GM12878 (cell line): ENCODE measurements around the gene LARP6. TPM values are rescaled to one million over a fixed set of nuclear protein-coding genes. Genes with fewer than 3 reads are reported as not detected.

Experiments
- ATAC-seq: fragments of 200-7000 bp; cut with Tn5 transposase; 3 replicates; pipeline ENCODE4 v1.9.1; 2020; ENCODE audit warnings: mild to moderate bottlenecking, moderate library complexity
- BruUV-seq: library from RNA; stranded (reverse); fragments of 400-500 nt; replicated peaks from 2 replicates; lab custom pipeline; 2021; lab: Mats Ljungman, UMichigan
- CTCF ChIA-PET: fragments of 300-600 bp; sonication (Branson Sonifier 250); formaldehyde crosslinking; extraction: SDS; loops from one replicate; lab custom pipeline; 2021; ENCODE audit warnings: inconsistent platforms; lab: Yijun Ruan, JAX
- POLR2A ChIA-PET: fragments of 350-600 bp; formaldehyde crosslinking; extraction: SDS; loops from one replicate; lab custom pipeline; 2021; ENCODE audit warnings: inconsistent platforms; lab: Charles Lee
- RAD21 ChIA-PET: fragments of 300-600 bp; sonication (Branson Sonifier 250); formaldehyde crosslinking; loops from one replicate; lab custom pipeline; 2023; ENCODE audit warnings: antibody characterized with exemption; ENCODE audit not compliant: unreplicated experiment; lab: Charles Lee
- SMC1A ChIA-PET: fragments of 300-600 bp; sonication (Branson Sonifier 250); formaldehyde crosslinking; loops from one replicate; lab custom pipeline; 2023; ENCODE audit not compliant: unreplicated experiment, uncharacterized antibody; lab: Charles Lee
- DNase-seq: peaks from one replicate; pipeline ENCODE4 v3.0.0-alpha.2; 2011; ENCODE audit warnings: low read depth, low spot score
- FAIRE-seq: peaks from 3 replicates; lab custom pipeline; 2011; peaks lifted over from hg19 to GRCh38; lab: Jason Lieb, UNC
- H2AFZ ChIP-seq: 2 replicates; pipeline ENCODE4 v1.6.0; 2011; ENCODE audit warnings: low read depth, low read length, control low read depth; ENCODE audit not compliant: control insufficient read depth
- H3K27ac ChIP-seq: 2 replicates; pipeline ENCODE4 v1.5.1; 2011; ENCODE audit warnings: control low read depth; ENCODE audit not compliant: control insufficient read depth, insufficient read depth
- H3K27me3 ChIP-seq, 2 experiments: replicated peaks in 1 of 2; 2 replicates each; pipeline versions ENCODE4 v1.6.0 to v1.6.1; 2011; ENCODE audit warnings: low read length in 1 of 2; ENCODE audit not compliant: control insufficient read depth in 2 of 2, insufficient read depth in 2 of 2
- H3K36me3 ChIP-seq, 2 experiments: 2 replicates each; pipeline ENCODE4 v1.5.1; 2011; ENCODE audit warnings: low read length in 1 of 2; ENCODE audit not compliant: control insufficient read depth in 2 of 2, insufficient read depth in 2 of 2
- H3K4me1 ChIP-seq: 2 replicates; pipeline ENCODE4 v1.6.1; 2011; ENCODE audit warnings: mild to moderate bottlenecking, low read length, moderate library complexity, mixed read lengths; ENCODE audit not compliant: control insufficient read depth, insufficient read depth
- H3K4me2 ChIP-seq: 2 replicates; pipeline ENCODE4 v1.6.0; 2011; ENCODE audit warnings: control low read depth; ENCODE audit not compliant: control insufficient read depth, insufficient read depth
- H3K4me3 ChIP-seq: fragments of 200-600 bp; sonication (generic); 2 replicates; pipeline ENCODE4 v1.5.1; 2016
- H3K79me2 ChIP-seq: 2 replicates; pipeline ENCODE4 v1.6.0; 2011; ENCODE audit warnings: low read length; ENCODE audit not compliant: control insufficient read depth, insufficient read depth
- H3K9ac ChIP-seq: 2 replicates; pipeline ENCODE4 v1.8.0; 2011; ENCODE audit warnings: low read length, control low read depth, mixed read lengths; ENCODE audit not compliant: control insufficient read depth, insufficient read depth
- H3K9me3 ChIP-seq: replicated peaks from 3 replicates; pipeline ENCODE4 v1.5.1; 2011; ENCODE audit warnings: mild to moderate bottlenecking, low read length; ENCODE audit not compliant: control insufficient read depth, insufficient read depth
- H4K20me1 ChIP-seq: 2 replicates; pipeline ENCODE4 v1.6.0; 2011; ENCODE audit not compliant: control insufficient read depth, insufficient read depth
- BACH1 ChIP-seq: fragments of 450-650 bp; IDR thresholded peaks from 2 replicates; pipeline ENCODE4 v1.6.1; 2017; ENCODE audit warnings: mild to moderate bottlenecking, borderline replicate concordance
- CEBPB ChIP-seq, 2 experiments: fragments of 150-350 bp in 1 of 2; IDR thresholded peaks; 2 replicates each; pipeline ENCODE4 v1.6.1; 2012 to 2014; ENCODE audit warnings: low read depth in 2 of 2, low read length in 2 of 2, borderline replicate concordance in 1 of 2, inconsistent platforms in 1 of 2
- EZH2 ChIP-seq: IDR thresholded peaks from 2 replicates; pipeline ENCODE4 v1.6.1; 2012; ENCODE audit warnings: low read depth, mild to moderate bottlenecking, control low read depth, inconsistent platforms, low read length, borderline replicate concordance; ENCODE audit not compliant: control insufficient read depth
- FOXK2 ChIP-seq: fragments of 450-650 bp; IDR thresholded peaks from 2 replicates; pipeline ENCODE4 v1.6.1; 2017; ENCODE audit warnings: mild to moderate bottlenecking, moderate library complexity
- HDAC2 ChIP-seq: fragments of 200-600 bp; sonication (generic); IDR thresholded peaks from 2 replicates; pipeline ENCODE4 v1.6.1; 2017
- KDM1A ChIP-seq: fragments of 200-600 bp; sonication (generic); IDR thresholded peaks from 2 replicates; pipeline ENCODE4 v1.6.1; 2016; ENCODE audit warnings: borderline replicate concordance
- PAX5 ChIP-seq: IDR thresholded peaks from 2 replicates; pipeline ENCODE4 v1.6.1; 2011; ENCODE audit warnings: low read depth, low read length, borderline replicate concordance
- PAX8 ChIP-seq: fragments of 450-650 bp; IDR thresholded peaks from 2 replicates; pipeline ENCODE4 v1.6.1; 2017; ENCODE audit warnings: mild to moderate bottlenecking, moderate library complexity
- RCOR1 ChIP-seq: conservative IDR thresholded peaks from 2 replicates; pipeline ENCODE4 v1.6.1; 2012; ENCODE audit warnings: low read depth, low read length, improper control_type of control experiment
- SIX5 ChIP-seq: IDR thresholded peaks from 2 replicates; pipeline ENCODE4 v1.6.1; 2011; ENCODE audit warnings: mild to moderate bottlenecking, low read depth, low read length, moderate library complexity; ENCODE audit not compliant: severe bottlenecking
- SMARCA5 ChIP-seq: fragments of 450-650 bp; IDR thresholded peaks from 2 replicates; pipeline ENCODE4 v1.6.1; 2017; ENCODE audit warnings: mild to moderate bottlenecking
- SRF ChIP-seq, 2 experiments: IDR thresholded peaks; 2 replicates each; pipeline ENCODE4 v1.6.1; 2011; ENCODE audit warnings: low read depth in 2 of 2, low read length in 2 of 2, mild to moderate bottlenecking in 1 of 2, moderate library complexity in 1 of 2
- TCF7 ChIP-seq: IDR thresholded peaks from 2 replicates; pipeline ENCODE4 v1.6.1; 2014; ENCODE audit warnings: antibody characterized with exemption, borderline replicate concordance
- YY1 ChIP-seq: IDR thresholded peaks from 2 replicates; pipeline ENCODE4 v1.6.1; 2011; ENCODE audit warnings: low read depth, mild to moderate bottlenecking, low read length
- ZBED1 ChIP-seq: IDR thresholded peaks from 2 replicates; pipeline ENCODE4 v1.6.1; 2016; ENCODE audit warnings: borderline replicate concordance
- ZNF384 ChIP-seq: IDR thresholded peaks from 2 replicates; pipeline ENCODE4 v1.6.1; 2012; ENCODE audit warnings: low read depth, mild to moderate bottlenecking, low read length, improper control_type of control experiment, borderline replicate concordance
- WGBS: methylation state at CpG from one replicate; pipeline ENCODE4 v1.1.6; 2016; ENCODE audit warnings: low lambda C conversion rate; ENCODE audit not compliant: insufficient replicate concordance, insufficient coverage; ENCODE audit errors: missing lambda C conversion rate; 5-methylcytosine and 5-hydroxymethylcytosine counted together
- in situ Hi-C: fragments of 300-500 bp; cut with MboI; formaldehyde crosslinking; loops from 9 replicates; pipeline ENCODE4 v1.14.3; 2018; ENCODE audit warnings: mixed read lengths
- intact Hi-C: fragments of 100-400 bp; cut with micrococcal nuclease; formaldehyde crosslinking; loops from one replicate; pipeline ENCODE4 v1.14.2; 2022; ENCODE audit not compliant: unreplicated experiment
- polyA plus RNA-seq, 11 experiments: library from polyadenylated mRNA; depleted of rRNA in 4 of 11; unstranded in 6 of 11; stranded (reverse) in 5 of 11; fragments of >200 nt; fragmentation: Nextera tagmentation in 4 of 11; fragmentation: Illumina TruSeq in 1 of 11; extraction: Ambion mirVana in 4 of 11; extraction: Trizol in 1 of 11; gene quantifications; 1 replicate in 1 of 11; 2 replicates in 10 of 11; pipeline versions ENCODE4 v1.2.1 to v1.2.3, GENCODE V29; 2011 to 2016; ENCODE audit warnings: inconsistent platforms in 2 of 11, missing spikeins in 2 of 11, low read depth in 1 of 11
- total RNA-seq, 4 experiments: library from RNA; depleted of rRNA in 3 of 4; stranded (reverse); fragments of >200 nt in 3 of 4; fragmentation: Illumina TruSeq in 1 of 4; extraction: Trizol in 1 of 4; gene quantifications; 2 replicates each; pipeline versions ENCODE4 v1.2.1 to v1.2.3, GENCODE V29; 2013 to 2021
- TF ChIP-seq, protein P1 (sequence below): IDR thresholded peaks from 2 replicates; pipeline ENCODE4 v1.6.1; 2011; ENCODE audit warnings: borderline replicate concordance, low read depth, mild to moderate bottlenecking, moderate library complexity, mixed read lengths, low read length; ENCODE audit not compliant: insufficient read depth; ENCODE audit errors: extremely low read length
- TF ChIP-seq, protein P2 (sequence below): fragments of 450-650 bp; IDR thresholded peaks from 2 replicates; pipeline ENCODE4 v1.6.1; 2017; ENCODE audit warnings: borderline replicate concordance
- TF ChIP-seq, protein P3 (sequence below): fragments of 450-650 bp; IDR thresholded peaks from 2 replicates; pipeline ENCODE4 v1.6.1; 2017; ENCODE audit warnings: mild to moderate bottlenecking, moderate library complexity

LARP6 gene
- total and polyA plus RNA-seq, 10 of the 15 experiments (the other 5 are each of a cell fraction or from before 2014, with no cell fraction given): 0.74 to 14.6 (median 3.9) TPM

DNA sequence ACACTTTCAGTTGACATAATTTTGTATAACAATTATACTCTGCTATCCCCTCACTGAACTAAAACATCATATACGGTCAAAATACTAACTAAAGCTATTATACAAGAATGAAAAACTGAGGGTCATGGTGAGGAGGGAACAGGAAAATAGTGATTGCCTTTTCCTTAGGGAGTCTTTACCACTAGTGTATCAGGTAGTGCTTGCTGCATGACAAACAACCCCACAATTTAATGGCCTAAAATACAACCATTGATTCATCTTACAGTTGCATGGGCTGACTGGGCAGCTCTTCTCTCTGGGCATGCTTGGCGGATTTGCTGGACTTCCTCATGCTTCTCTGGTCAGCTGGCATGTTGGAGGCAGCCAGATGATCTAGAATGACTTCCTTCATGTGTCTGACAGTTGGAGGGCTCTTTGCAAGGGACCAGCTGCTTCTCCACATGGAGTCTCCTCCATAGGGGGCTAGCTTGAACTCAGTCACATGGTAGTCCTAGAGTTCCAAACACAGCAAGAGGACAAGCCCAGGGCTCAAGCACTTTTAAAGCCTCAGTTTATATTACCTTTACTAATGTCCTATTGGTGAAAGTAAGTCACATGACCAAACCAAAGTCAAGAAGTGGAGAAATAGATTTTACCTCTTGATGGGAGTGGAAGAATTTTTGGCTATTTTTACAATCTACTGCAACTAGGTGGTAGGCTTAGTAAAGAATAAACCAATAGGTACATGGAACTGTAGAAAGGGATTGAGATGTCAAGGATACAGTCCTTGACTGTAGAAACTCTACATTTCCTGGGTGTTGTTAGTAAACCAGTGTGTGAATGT lies 19.5 kb upstream of the LARP6 start:
- POLR2A ChIA-PET: interaction anchor here (0.5 kb wide), 1 partner anchor 11 kb away, joined by 3 read pairs; no protein-coding TSS in a partner anchor
- TF ChIP-seq TCF7: no peak
- TF ChIP-seq, protein P1, sequence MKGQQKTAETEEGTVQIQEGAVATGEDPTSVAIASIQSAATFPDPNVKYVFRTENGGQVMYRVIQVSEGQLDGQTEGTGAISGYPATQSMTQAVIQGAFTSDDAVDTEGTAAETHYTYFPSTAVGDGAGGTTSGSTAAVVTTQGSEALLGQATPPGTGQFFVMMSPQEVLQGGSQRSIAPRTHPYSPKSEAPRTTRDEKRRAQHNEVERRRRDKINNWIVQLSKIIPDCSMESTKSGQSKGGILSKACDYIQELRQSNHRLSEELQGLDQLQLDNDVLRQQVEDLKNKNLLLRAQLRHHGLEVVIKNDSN: no peak
- no peak for TF ChIP-seq PAX5
- no peak for TF ChIP-seq FOXK2
- TF ChIP-seq SMARCA5: no peak
- no peak for TF ChIP-seq BACH1
- TF ChIP-seq EZH2: no peak
- TF ChIP-seq KDM1A: no peak
- TF ChIP-seq PAX8: no peak
- TF ChIP-seq HDAC2: no peak
- no peak for TF ChIP-seq SRF (IDR thresholded peaks at IDR 0.05; ENCODE audit: low read depth in 2 of 2, low read length in 2 of 2)
- no peak for TF ChIP-seq SIX5
- TF ChIP-seq YY1: no peak
- no peak for TF ChIP-seq ZNF384
- TF ChIP-seq ZBED1: no peak
- TF ChIP-seq, protein P2, sequence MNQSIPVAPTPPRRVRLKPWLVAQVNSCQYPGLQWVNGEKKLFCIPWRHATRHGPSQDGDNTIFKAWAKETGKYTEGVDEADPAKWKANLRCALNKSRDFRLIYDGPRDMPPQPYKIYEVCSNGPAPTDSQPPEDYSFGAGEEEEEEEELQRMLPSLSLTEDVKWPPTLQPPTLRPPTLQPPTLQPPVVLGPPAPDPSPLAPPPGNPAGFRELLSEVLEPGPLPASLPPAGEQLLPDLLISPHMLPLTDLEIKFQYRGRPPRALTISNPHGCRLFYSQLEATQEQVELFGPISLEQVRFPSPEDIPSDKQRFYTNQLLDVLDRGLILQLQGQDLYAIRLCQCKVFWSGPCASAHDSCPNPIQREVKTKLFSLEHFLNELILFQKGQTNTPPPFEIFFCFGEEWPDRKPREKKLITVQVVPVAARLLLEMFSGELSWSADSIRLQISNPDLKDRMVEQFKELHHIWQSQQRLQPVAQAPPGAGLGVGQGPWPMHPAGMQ: no peak
- no peak for TF ChIP-seq CEBPB (IDR thresholded peaks at IDR 0.05; ENCODE audit: borderline replicate concordance in 1 of 2, low read depth in 2 of 2, low read length in 2 of 2)
- TF ChIP-seq RCOR1: no peak
- TF ChIP-seq, protein P3, sequence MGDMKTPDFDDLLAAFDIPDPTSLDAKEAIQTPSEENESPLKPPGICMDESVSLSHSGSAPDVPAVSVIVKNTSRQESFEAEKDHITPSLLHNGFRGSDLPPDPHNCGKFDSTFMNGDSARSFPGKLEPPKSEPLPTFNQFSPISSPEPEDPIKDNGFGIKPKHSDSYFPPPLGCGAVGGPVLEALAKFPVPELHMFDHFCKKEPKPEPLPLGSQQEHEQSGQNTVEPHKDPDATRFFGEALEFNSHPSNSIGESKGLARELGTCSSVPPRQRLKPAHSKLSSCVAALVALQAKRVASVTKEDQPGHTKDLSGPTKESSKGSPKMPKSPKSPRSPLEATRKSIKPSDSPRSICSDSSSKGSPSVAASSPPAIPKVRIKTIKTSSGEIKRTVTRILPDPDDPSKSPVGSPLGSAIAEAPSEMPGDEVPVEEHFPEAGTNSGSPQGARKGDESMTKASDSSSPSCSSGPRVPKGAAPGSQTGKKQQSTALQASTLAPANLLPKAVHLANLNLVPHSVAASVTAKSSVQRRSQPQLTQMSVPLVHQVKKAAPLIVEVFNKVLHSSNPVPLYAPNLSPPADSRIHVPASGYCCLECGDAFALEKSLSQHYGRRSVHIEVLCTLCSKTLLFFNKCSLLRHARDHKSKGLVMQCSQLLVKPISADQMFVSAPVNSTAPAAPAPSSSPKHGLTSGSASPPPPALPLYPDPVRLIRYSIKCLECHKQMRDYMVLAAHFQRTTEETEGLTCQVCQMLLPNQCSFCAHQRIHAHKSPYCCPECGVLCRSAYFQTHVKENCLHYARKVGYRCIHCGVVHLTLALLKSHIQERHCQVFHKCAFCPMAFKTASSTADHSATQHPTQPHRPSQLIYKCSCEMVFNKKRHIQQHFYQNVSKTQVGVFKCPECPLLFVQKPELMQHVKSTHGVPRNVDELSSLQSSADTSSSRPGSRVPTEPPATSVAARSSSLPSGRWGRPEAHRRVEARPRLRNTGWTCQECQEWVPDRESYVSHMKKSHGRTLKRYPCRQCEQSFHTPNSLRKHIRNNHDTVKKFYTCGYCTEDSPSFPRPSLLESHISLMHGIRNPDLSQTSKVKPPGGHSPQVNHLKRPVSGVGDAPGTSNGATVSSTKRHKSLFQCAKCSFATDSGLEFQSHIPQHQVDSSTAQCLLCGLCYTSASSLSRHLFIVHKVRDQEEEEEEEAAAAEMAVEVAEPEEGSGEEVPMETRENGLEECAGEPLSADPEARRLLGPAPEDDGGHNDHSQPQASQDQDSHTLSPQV: no peak
- TF ChIP-seq, all 136 proteins: peak for 0
- SMC1A ChIA-PET: interaction anchor here (1.8 kb wide), 1 partner anchor 13 kb away, joined by 5 read pairs; no protein-coding TSS in a partner anchor
- RAD21 ChIA-PET: no interaction called here
- no peak overlapping the region for H3K9ac ChIP-seq
- no peaks in the 10 kb centered on the region for H3K79me2 ChIP-seq
- FAIRE-seq: peak; percentile 47
- in situ Hi-C loops: no loop called here
- H3K36me3 ChIP-seq: no peaks in the 10 kb centered on the region
- H3K4me1 ChIP-seq: peaks cover 17% of the 10 kb centered on the region
- H3K27ac ChIP-seq: no peak overlapping the region
- H3K27me3 ChIP-seq: no peaks in the 10 kb centered on the region
- intact Hi-C loops: no loop called here
- H3K4me3 ChIP-seq: no peak overlapping the region
- no TSS peak for BruUV-seq
- CTCF ChIA-PET: no interaction called here
- no peak for ATAC-seq
- 48% methylated on average over 2 of the region's 2 CpGs for WGBS
- no peak overlapping the region for H3K4me2 ChIP-seq
- no peaks in the 10 kb centered on the region for H4K20me1 ChIP-seq
- no peak overlapping the region for H2AFZ ChIP-seq
- no peak for DNase-seq
- no peaks in the 10 kb centered on the region for H3K9me3 ChIP-seq
